Hair follicle dermal papilla cell (primary cell): ENCODE data around the gene TRPM8. TPM values are rescaled to one million over a fixed set of nuclear protein-coding genes. Genes with fewer than 3 reads are reported as not detected.

Experiments used
- total RNA-seq: library from RNA; depleted of rRNA; stranded (reverse); fragments of >200 nt; gene quantifications from 2 replicates; pipeline ENCODE4 v1.2.3, GENCODE V29; 2012

Gene TRPM8
- 0.24 and 0.97 TPM in 2 replicates for total RNA-seq

GRCh38 chr2:233917116-233917515 lies at the start of gene TRPM8:
TSS of gene TRPM8 (plus strand) at chr2:233917373. CDS start at chr2:233926538, 9,165 bp downstream.

GRCh38 chr2:233867993-233868532 lies 49.1 kb upstream of the TRPM8 start, which contains the start of gene MSL3B:
TSS of gene MSL3B (minus strand) at chr2:233868386.

DNA sequence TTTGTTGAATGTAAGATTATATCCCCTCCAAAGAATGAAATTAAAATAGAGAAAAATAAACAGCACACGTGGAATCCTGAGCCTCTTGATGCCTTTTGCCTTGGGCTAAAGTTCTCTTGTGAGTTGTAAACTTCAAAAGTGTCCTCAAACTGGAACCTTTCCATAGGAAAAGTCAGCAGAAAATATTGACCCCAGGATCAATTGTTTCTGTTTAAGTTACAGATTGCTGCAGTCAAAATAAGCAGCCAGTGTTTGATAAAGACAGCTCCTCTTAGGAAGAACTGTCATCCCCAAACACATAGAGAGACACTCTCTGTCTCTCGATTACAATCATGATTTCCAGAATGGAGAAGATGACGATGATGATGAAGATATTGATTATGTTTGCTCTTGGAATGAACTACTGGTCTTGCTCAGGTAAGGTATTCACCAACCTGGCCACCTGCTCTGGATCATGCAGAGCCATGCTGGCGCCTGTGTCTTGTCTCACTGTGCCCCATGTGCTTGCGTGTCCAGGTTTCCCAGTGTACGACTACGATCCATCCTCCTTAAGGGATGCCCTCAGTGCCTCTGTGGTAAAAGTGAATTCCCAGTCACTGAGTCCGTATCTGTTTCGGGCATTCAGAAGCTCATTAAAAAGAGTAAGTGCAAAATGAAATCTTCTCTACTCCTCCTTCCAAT lies 133.4 kb downstream of the TRPM8 start, which contains the start of gene SPP2:
SPP2 (plus strand) TSS at position 248 of the 681 bp plus-strand sequence; CDS start at position 333, 85 bp downstream.

Other genes with a start within 250 kb of the TRPM8 start
- gene UGT1A9, start 245.5 kb upstream of the TRPM8 start, total RNA-seq = not detected in 2 replicates
- not detected in 2 replicates for gene UGT1A7, start 235.5 kb upstream of the TRPM8 start, total RNA-seq
- gene UGT1A6, start 224.5 kb upstream of the TRPM8 start, total RNA-seq = not detected in 2 replicates
- not detected in 2 replicates for gene UGT1A5, start 204.5 kb upstream of the TRPM8 start, total RNA-seq
- not detected in 2 replicates for gene UGT1A4, start 198.6 kb upstream of the TRPM8 start, total RNA-seq
- gene UGT1A3, start 188.3 kb upstream of the TRPM8 start, total RNA-seq = not detected in 2 replicates
- gene UGT1A1, start 157.1 kb upstream of the TRPM8 start, total RNA-seq = not detected in 2 replicates
- not detected in 2 replicates for gene MROH2A, start 139.0 kb upstream of the TRPM8 start, total RNA-seq
- gene HJURP, start 62.8 kb upstream of the TRPM8 start, total RNA-seq = 2.6 and 2.8 TPM in 2 replicates
- gene SPP2, start 133.3 kb downstream of the TRPM8 start, total RNA-seq = not detected in 2 replicates